Keratinocyte (primary cell): ENCODE measurements around the gene BICDL2.

Experiments used
- CTCF ChIP-seq, 3 experiments: IDR thresholded peaks in 1 of 3; conservative IDR thresholded peaks in 1 of 3; optimal IDR thresholded peaks in 1 of 3; 2 replicates in 2 of 3; 3 replicates in 1 of 3; pipeline versions ENCODE3 to v1.5.1; 2011; ENCODE audit warnings: low read length in 3 of 3, mild to moderate bottlenecking in 3 of 3, moderate library complexity in 2 of 3, control low read depth in 1 of 3, inconsistent platforms in 1 of 3; ENCODE audit not compliant: insufficient read depth in 2 of 3; ENCODE audit errors: extremely low read depth in 1 of 3
- EZH2 ChIP-seq: IDR thresholded peaks from one replicate; pipeline ENCODE4 v1.6.1; 2012; ENCODE audit warnings: inconsistent platforms, mild to moderate bottlenecking, low read length, moderate library complexity

- TF ChIP-seq CTCF (optimal IDR thresholded peaks at IDR 0.05 in 1 of 3, IDR thresholded peaks at IDR 0.05 in 1 of 3, conservative IDR thresholded peaks at IDR 0.05 in 1 of 3; ENCODE audit: extremely low read depth in 1 of 3, insufficient read depth in 2 of 3, low read length in 3 of 3) (no peak), EZH2 (no peak)
Observed at GRCh38 chr16:3044708-3045107, 8.0 kb upstream of the BICDL2 start.
